Measurements from ENCODE around the gene SLC39A6.

- TF ChIP-seq POLR2A (IDR thresholded peaks at IDR 0.05; ENCODE audit: low read depth, low read length) (no peak), POLR2AphosphoS5 (IDR thresholded peaks at IDR 0.05; ENCODE audit: low read depth, low read length) (no peak), TAF1 (IDR thresholded peaks at IDR 0.05; ENCODE audit: borderline replicate concordance, low read depth, low read length) (no peak)
Measured at GRCh38 chr18:36095936-36096519, 33.1 kb downstream of the SLC39A6 start.

All from GM12892 (cell line).